ENCODE data around the gene NETO1.
A peak's percentile ranks its signal among the peaks of the same experiment; 100 is the strongest.

NETO1 gene, protein sequence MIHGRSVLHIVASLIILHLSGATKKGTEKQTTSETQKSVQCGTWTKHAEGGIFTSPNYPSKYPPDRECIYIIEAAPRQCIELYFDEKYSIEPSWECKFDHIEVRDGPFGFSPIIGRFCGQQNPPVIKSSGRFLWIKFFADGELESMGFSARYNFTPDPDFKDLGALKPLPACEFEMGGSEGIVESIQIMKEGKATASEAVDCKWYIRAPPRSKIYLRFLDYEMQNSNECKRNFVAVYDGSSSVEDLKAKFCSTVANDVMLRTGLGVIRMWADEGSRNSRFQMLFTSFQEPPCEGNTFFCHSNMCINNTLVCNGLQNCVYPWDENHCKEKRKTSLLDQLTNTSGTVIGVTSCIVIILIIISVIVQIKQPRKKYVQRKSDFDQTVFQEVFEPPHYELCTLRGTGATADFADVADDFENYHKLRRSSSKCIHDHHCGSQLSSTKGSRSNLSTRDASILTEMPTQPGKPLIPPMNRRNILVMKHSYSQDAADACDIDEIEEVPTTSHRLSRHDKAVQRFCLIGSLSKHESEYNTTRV

DNA sequence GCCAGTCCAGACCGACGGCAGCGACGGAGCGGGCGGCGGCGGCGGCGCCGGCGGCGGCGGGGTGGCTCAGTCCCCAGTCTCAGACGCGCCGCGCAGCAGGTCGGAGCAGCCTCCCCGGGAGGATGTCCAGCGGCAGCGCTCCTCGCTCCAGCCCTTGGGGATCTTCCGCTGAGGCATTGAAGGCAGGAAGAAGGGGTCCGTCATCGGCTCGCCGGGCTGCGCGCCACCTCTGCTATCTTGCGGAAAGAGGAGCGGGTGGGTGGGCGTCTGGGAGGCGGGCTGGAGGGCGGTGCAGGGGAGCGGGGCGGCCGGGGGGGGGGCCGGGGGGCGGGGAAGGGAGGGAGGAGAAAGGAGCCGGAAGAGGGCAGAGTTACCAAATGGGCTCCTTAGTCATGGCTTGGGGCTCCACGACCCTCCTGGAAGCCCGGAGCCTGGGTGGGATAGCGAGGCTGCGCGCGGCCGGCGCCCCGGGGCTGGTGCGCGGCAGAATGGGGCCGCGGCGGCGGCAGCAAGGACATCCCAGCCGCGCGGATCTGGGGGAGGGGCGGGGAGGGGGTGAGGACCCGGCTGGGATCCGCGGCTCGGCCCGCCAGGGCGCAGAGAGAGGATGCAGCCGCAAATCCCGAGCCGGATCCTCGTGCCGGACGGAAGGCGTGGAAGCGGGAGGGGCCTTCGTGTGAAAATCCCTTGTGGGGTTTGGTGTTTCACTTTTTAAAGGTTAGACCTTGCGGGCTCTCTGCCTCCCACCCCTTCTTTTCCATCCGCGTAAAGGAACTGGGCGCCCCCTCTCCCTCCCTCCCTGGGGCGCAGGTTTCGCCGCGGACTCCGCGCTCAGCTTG is at the start of gene NETO1:
NETO1 (minus strand) TSS at position 242 of the 839 bp plus-strand sequence. CDS start 696 bp downstream, outside the sequence.
- peak; percentile 49 for DNase-seq (ENCODE audit: low read depth, low spot score)
- H3K4me3 ChIP-seq (ENCODE audit: low read depth, low read length): peak within 1 kb of the TSS; percentile 65
- TF ChIP-seq, protein P1, sequence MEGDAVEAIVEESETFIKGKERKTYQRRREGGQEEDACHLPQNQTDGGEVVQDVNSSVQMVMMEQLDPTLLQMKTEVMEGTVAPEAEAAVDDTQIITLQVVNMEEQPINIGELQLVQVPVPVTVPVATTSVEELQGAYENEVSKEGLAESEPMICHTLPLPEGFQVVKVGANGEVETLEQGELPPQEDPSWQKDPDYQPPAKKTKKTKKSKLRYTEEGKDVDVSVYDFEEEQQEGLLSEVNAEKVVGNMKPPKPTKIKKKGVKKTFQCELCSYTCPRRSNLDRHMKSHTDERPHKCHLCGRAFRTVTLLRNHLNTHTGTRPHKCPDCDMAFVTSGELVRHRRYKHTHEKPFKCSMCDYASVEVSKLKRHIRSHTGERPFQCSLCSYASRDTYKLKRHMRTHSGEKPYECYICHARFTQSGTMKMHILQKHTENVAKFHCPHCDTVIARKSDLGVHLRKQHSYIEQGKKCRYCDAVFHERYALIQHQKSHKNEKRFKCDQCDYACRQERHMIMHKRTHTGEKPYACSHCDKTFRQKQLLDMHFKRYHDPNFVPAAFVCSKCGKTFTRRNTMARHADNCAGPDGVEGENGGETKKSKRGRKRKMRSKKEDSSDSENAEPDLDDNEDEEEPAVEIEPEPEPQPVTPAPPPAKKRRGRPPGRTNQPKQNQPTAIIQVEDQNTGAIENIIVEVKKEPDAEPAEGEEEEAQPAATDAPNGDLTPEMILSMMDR (IDR thresholded peaks at IDR 0.05; ENCODE audit: low read depth, low read length): no peak
- in situ Hi-C loops (cut with HindIII; ENCODE audit: low sequenced_read_pairs): no loop called here

DNA sequence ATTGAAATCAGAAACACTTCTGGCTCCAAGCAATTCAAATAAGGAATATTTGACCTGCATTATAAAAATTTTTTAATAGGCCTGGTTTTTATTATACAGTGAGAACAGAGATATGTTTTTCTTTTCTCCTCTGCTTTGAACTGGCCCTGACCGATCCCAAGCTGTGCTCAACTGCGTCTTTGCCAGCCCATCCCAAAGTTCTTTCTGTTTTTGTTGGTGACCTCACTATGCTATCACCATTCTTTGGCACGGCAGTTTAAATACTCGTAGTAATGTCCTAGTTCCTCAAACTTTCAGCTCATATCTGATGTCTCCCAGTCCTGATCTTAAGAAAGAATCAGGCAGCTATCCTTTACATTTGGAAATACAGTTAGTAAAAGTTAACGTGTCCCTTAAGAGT is 42.3 kb upstream of the NETO1 start:
- DNase-seq (ENCODE audit: low read depth, low spot score): peak; percentile 68
- H3K4me3 ChIP-seq (ENCODE audit: low read depth, low read length): no peak overlapping the region
- TF ChIP-seq, protein P1 (IDR thresholded peaks at IDR 0.05; ENCODE audit: low read depth, low read length): no peak
- in situ Hi-C loops (cut with HindIII; ENCODE audit: low sequenced_read_pairs): no loop called here

DNA sequence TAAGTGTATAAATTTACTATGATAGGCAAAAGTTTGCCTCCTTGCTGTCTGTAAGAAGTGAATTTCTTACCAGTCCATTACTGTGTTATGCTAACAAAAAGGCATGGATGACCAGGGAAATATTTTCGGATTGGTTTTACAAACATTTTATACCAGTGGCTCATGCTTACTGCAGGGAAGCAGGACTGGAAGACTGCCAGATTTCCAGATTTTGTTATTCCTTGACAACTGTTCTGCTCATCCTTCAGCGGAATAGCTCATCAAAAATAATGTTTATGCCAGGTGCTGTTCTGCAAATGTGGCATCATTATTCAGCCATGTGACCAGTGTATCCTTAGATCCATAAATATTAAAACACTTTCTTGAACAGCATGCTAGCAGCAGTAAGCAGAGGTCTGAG is 40.4 kb upstream of the NETO1 start:
- no peak overlapping the region for H3K4me3 ChIP-seq (ENCODE audit: low read depth, low read length)
- TF ChIP-seq, protein P1 (IDR thresholded peaks at IDR 0.05; ENCODE audit: low read depth, low read length): no peak
- in situ Hi-C loops (cut with HindIII; ENCODE audit: low sequenced_read_pairs): no loop called here
- peak; percentile 52 for DNase-seq (ENCODE audit: low read depth, low spot score)

DNA sequence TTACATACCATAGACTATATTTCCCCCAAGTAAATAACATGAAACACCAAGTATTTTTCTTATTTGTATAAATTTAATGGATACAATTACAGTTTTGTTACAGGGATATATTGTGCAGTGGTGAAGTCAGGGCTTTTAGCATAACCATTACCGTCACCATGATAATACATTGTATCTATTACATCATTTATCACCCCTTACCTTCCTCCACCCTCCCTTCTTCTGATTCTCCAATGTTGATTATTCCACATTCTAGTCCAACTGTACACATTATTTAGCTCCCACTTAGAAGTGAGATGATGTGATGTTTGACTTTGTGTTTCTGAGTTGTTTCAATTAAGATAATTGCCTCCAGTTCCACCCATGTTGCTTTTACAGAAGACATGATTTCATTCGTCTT is 35.2 kb upstream of the NETO1 start:
- in situ Hi-C loops (cut with HindIII; ENCODE audit: low sequenced_read_pairs): no loop called here
- H3K4me3 ChIP-seq (ENCODE audit: low read depth, low read length): no peak overlapping the region
- no peak for DNase-seq (ENCODE audit: low read depth, low spot score)
- TF ChIP-seq, protein P1 (IDR thresholded peaks at IDR 0.05; ENCODE audit: low read depth, low read length): no peak

DNA sequence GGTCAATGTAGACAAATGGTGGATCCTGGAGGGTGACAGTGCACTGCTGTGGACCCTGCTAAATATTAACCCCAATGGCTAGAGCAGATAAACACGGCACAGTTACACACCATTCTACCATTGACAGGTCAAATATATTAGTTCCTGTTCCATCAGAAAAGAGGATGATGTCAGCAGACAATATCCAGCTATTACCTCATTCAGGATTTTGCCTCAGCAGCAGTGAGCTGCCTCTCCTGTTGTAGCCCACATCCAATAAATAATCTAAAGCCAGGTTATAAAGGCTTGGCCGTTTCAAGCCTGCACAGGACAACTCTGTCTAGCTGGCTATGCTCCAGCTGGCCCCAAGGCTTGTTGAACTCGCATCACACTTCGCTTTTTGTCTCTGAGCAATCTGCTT is 31.6 kb upstream of the NETO1 start:
- TF ChIP-seq, protein P1 (IDR thresholded peaks at IDR 0.05; ENCODE audit: low read depth, low read length): no peak
- no peak overlapping the region for H3K4me3 ChIP-seq (ENCODE audit: low read depth, low read length)
- in situ Hi-C loops (cut with HindIII; ENCODE audit: low sequenced_read_pairs): no loop called here
- DNase-seq (ENCODE audit: low read depth, low spot score): no peak

DNA sequence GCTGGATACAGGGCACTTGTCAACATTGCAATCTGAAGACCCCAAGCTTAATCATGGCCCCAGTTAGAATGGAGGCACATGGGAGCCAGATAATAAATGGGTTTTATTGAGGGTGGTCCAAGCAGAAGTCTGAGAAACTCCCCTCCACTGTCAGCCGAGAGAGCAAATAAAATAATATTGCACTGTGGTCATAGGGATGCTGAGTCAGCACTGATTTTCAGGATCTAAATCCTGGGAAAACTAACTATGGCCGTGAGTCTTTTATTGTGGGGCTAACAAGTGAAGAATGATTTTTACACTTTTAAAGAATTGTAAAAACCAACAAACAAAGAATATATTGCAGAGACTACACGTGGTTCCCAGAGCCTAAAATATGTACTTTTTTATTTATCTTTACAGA is 31.1 kb upstream of the NETO1 start:
- in situ Hi-C loops (cut with HindIII; ENCODE audit: low sequenced_read_pairs): no loop called here
- H3K4me3 ChIP-seq (ENCODE audit: low read depth, low read length): no peak overlapping the region
- no peak for DNase-seq (ENCODE audit: low read depth, low spot score)
- TF ChIP-seq, protein P1 (IDR thresholded peaks at IDR 0.05; ENCODE audit: low read depth, low read length): no peak

All from astrocyte of the spinal cord (primary cell).